DMS53 treated with DMSO at 0.1 percent for 48 hours (cell line): ENCODE data around the gene CGB2.

Experiments
- DNase-seq: peaks from one replicate; lab custom pipeline; 2025; ENCODE audit not compliant: unreplicated experiment; lab: John Stamatoyannopoulos, UW

The CGB2 gene

DNA sequence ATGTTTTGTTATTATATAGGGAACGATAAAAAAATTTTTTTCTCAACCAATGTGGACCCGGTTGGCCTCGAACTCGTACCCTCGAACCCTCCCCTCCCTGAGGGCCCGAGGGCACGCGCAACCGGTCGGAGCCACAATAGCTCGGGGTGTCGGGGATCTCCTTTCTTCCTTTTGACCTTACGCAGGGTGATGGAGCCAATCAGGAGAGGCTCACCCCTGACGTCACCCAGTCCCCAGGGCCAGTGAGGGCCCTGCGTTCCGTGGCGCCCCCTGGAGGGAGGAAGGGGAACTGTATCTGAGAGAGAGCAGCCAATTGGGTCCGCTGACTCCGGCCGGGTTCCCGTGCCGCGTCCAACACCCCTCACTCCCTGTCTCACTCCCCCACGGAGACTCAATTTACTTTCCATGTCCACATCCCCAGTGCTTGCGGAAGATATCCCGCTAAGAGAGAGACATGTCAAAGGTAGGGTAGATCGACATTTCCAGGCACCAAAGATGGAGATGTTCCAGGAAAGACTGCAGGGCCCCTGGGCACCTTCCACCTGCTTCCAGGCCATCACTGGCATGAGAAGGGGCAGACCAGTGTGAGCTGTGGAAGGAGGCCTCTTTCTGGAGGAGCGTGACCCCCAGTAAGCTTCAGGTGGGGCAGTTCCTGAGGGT lies at the start of gene CGB2:
Gene CGB2, plus strand, starts transcription at position 249 of the 660 bp plus-strand sequence. Its CDS starts 206 bp downstream, at position 455.
- peak; percentile 69 for DNase-seq

DNA sequence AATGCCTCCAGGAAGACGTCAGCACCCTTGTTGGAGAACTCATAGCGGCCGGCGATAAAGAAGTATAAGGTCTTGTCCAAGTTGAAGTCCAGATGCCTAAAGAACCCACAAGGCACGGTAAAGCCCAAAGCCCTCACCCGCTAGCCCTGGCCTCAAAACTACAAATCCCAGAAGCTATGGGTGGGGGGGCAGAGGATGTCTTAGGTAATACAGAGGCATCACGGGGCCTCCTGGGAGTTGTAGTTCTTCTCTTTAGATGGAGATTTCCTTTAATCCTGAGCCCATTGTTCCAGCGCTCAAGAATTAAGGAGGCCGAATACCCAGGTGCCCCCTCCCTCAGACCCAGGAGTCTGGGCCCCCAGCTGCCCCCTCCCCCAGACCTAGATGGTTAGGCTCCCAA lies 49.4 kb upstream of the CGB2 start:
- no peak for DNase-seq

DNA sequence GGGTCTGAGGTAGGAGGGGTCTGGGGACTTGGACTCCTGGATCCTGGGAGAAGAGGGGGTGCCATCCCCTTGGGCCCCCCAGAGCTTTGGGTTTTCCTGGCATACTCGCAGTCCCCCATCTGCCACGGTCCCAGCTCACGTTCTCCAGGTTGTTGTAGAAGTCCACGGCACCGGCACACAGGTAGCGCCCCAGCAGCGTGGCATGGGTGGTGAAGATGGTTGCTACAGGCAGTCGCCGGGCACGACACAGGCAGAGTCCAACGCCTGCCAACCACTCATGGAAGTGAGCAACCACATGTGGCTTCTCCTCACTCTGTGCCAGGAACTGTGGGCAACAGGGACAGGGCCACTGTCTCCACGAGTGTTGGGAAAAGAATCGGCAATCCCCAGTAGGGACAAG lies 46.0 kb upstream of the CGB2 start:
- DNase-seq: no peak

DNA sequence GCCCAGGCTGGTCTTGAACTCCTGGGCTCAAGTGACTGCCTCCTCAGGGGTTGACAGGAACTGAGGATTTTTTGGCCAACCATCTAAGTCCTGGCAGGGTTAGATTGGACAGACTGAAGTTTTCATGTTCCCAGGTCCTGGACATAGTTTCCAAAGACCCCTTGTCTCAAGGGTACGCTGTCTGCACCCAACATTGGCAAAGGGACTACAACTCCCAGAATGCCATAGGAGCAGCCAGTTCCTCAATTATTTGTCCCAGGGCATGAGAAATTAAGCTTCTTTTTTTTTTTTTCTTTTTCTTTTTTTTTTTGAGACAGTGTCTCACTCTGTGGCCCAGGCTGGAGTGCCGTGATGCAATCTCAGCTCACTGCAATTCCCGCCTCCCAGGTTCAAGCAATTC lies 45.5 kb upstream of the CGB2 start:
- no peak for DNase-seq

DNA sequence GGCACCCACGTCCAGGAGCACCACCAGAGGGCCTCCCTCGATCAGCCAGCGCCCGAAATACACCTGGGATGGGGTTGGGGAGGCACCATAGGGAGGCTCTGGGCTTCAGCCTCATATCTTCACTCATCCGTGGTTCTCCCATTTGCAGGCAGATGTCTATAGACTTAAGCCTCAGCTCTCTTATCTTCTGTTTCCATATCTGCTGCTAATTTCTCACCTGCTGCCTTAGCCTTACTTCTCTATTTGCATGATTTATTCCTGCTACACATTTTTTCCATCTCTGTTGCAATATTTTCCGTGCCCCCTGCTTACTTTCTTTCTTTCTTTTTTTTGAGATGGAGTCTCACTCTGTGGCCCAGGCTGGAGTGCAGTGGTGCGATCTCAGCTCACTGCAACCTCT lies 44.4 kb upstream of the CGB2 start:
- no peak for DNase-seq

DNA sequence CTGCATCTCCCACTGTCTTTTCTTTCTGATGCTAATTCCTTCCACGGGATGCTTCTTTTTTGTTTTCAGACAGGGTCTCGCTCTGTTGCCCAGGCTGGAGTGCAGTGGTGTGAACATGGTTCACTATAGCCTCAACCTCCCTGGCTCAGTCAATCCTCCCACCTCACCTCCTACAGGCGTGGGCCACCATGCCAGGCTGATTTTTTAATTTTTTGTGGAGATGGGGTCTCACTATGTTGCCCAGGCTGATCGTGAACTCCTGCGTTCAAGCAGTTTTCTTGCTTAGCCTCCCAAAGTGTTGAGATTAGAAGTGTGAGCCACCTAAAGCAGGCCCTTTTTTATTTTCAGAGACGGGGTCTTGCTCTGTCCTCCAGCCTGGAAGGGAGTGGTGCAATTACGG lies 43.4 kb upstream of the CGB2 start:
- no peak for DNase-seq

DNA sequence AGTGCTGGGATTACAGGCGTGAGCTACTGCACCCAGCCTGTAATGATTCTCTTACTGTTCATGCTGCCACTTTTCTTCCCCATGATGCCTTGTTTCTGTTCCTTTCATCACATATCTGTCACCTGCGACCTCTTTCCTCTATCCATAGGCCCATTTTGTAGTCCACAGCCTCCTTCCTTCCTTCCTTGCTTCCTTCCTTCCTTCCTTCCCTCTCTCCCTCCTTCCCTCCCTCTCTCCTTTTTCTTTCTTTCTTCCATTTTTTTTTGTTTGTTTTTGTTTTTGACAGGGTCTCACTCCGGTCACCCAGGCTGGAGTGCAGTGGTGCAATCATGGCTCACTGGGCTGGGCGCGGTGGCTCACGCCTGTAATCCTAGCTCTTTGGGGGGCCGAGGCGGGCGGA lies 42.8 kb upstream of the CGB2 start:
- DNase-seq: no peak

DNA sequence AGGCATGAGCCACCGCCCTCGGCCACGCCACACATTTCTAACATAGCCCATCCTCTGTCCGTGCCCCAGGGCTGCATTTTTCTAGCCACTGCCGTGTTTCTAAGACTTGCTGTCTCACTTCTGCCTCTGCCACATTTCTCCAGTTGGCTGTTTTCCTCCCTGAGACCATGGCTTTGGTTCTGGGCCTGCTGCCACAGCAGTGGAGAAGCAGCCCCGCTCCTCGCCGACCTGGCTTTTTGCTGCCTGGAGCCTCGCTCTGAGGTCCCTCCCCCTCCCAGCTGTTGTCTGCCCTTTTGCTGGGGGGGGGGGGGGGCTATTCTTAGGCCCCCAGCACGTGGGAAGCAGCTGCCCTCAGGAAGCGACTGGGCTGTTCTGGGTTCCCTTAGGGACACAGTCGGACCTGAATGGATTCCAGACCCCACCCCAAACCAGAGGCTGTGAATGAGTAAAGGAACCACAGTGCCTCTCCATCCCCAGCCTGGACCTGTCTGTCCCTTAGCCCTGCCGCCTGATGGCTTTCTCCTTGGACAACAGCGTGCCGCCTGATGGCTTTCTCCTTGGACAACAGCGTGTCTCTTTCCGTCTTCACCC lies 41.9 kb upstream of the CGB2 start:
- no peak for DNase-seq

DNA sequence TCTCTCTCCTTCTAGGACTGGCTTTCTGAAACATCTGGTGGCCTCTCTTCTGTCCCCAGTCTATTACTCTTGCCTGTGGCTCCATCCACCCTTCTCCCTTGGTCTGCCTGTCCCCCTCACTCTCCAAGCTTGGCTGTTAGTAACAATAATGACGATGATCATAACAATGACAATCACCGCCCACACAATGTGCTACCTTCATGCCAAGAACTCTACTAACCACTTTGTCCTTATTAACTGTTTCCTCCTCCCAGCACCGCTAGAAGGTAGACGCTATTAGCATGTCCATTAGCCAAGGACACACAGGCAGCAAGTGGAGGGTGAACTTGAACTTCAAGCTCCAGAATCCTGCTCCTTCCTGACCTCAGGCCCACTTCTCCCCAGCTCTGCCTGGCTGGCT lies 41.3 kb upstream of the CGB2 start:
- DNase-seq: no peak

DNA sequence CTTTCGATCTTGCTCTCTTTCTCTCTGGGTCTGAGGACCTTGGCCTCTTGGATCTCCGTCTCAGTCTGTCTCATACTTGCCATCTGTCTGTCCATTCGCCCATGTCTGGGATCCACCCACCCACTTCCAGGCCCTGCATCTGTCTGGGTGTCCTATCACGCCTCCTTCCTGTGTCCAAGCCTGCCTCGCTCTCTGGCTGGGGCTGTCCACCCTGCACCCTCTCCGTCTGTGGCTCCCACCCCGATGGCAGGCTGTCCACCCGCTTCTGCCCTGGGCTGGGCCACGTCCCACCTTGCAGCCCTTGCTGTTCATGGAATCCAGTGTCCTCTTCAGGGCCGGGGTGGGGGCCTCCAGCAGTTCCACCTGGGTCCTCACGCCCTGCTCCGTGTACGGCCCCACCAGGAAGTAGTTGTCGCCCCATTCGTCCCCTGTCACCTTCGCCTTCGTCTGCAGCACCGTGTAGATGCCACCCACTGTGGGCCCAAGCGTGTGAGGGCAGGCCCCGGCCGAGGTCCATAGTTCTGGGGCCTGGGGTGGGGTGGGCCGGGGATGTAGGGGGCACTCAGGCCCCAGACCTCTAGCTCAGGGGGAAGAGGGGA lies 40.6 kb upstream of the CGB2 start:
- DNase-seq: no peak

DNA sequence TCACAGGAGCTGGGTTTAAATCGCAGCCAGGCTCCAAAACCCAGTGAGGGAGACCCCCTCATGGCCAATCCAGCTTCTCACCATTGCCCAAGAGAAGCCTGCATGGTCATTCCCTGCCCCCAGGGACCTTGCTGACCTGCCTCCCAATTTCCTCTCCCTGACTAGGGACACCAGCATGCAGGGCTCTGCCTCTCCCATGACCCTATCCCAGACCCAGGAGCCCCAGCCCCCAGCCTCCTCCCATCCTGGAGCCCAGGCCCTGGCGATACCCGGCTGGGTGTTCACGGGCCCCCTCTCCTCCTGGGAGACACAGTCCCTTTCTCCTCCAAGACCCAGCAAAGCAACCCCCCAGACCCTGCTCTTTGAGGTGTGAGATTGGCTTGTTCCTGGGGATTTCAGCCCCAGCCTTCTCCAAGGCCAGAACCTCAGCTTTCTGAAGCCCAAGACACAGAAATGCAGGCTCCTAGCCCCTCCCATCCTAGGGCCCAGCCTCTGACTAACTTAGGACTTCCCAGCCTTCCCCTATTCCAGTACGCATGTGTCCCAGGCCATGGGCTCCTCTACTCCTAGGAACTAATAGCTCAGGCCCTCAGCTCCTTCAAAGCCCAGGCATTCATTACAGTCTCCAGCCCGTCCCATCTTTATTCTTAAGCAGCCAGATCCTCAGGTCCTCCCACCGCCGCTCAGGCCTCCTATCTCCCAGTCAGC lies 39.7 kb upstream of the CGB2 start:
- no peak for DNase-seq

DNA sequence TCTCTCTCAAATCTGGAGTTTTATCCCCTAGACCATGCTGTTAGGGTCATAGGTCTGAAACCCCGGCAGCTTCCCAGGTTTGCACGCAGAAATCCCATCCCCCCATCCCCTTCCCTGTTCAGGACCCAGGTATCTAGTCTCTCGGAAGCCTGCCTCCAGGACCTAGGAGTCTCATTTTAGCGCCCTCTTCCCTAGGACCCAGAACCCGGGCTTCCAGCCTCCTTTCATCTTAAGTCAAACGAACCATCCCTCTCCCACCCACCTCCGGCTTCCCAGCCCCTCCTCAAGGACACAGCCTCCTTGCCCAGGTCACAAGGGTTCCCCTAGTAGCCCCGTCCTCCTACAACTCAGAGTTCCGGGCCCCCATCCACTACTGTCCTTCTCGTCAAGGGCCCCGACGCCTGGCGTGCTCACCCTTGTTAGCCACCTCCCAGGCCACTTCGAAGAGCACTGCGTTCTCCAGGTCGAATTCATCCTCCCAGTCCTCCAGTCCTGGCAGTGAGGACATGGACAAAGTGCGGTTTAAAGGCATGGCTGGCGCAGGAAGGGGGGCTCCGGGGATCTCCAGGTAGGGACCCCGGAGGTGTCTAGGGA lies 39.0 kb upstream of the CGB2 start:
- DNase-seq: no peak

DNA sequence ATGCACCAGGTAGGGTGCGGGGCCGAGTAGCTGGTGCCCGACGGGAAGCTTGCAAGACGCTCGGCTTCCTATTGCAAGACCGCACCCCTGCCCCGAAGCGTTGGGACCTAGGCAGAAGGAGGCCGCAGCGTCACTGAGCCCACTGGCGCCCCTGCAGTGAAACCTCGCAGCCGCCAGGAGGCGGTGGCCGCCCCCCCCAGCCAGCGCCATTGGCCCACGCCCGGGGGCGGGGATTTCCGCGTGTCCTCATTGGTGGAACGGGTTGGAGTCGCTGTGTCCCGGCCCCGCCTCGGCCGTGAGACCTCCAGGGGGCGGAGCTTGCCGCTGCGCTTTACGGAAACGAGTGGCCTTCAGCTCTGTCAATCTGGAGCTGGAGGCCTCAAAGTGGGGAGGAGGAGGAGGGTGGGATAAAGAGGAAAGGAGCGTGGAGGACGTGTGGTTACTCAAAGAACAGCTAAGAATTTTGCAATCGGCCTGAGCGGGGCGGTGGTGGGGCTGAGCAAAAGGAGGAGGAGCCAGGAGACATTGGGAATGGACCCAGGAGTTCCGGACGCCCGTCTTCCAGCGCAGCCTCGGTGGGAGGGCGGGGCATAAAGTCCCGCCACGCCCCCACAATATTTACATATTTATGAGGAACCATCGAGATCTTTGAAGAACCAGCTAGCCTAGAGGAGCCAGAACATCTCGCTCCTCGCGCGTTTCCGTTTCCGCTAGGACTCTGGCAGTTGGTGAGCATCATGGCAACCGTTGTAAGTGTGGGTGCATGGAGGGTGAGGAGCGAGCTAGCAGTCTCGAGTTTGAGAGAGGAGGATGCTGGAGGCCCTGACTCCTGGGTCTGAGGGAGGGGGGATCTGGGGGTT lies 38.3 kb upstream of the CGB2 start, which contains the start of the genes GYS1 and RUVBL2:
Gene GYS1, minus strand, starts transcription at position 135 of the 860 bp plus-strand sequence. CDS start 197 bp downstream, outside the sequence.
Gene RUVBL2, plus strand, starts transcription at position 713 of the 860 bp plus-strand sequence. Its CDS starts 25 bp downstream, at position 738.
- DNase-seq: peak; percentile 96

DNA sequence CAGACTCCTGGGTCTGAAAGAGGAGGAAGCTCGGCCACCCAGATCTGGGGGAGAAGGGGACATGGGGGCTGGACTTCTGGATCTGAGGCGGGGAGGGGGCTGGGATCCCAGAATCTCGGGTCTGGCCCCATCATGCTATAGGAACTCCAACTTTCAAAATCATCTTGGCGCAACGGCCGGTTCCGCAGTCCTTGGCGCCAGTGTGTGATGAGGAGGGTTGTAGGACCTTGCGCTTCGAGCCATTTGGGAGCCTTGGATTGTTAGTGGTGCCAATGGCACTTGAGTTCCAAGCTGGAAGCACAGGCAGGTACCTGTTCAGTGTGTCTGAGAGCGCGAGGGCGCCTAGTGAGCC lies 37.7 kb upstream of the CGB2 start:
- no peak for DNase-seq

DNA sequence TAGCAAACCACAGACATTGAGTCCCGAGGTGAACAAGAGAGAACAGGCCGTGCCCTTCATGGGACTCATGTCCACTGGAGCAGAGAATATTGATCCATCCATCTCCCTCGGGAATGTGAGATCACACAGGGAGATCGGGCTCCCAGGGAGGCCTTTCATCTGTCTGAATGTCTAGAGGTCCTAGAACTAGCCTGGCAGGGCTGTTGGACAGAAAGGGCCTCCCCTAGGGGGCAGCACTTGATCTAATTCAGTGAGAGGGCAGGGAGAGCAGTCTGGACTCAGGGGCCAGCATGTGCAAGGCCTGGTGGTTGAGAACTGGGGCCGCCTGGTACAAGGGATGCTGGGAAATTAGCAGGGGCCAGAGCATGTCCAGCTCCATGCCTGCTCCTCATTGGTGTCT lies 33.7 kb upstream of the CGB2 start:
- no peak for DNase-seq

DNA sequence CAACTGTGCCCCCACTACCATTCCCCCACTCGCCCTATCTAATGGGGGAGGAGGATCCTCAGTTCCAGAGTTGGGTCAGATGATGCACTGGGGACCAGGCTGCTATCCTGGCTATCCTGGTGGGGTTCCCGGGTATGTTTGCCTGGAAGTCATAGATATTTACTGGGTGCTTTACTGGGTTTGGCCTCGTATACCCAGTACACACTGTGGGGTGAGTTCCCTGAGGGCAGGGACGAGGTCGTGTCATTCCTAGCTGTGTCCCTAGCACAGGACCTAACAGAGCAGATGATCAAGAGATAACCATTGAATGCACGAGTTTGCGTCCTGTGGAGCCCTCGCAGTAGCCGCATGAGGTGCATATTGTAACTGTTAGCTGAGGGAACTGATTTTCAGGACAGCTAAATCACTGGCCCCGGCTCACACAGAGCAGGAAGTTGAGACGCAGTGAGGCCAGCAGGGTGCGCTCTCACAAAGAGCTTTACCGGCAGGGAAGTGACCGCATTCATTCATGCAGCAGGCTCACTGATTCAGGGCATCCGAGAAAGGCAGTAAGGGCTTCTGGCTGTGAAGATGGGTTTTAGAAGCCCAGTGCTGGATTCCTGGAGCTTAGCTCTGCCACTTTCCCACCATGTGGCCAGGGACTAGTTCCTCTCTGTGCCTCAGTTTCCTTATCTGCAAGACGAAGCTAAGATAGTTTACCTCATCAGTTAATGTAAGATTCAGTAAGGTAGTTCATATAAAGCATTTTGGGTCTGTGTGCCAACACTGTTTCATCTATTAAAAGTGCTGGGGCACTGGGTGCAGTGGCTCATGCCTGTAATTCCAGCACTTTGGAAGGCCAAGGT lies 32.0 kb upstream of the CGB2 start:
- DNase-seq: no peak

DNA sequence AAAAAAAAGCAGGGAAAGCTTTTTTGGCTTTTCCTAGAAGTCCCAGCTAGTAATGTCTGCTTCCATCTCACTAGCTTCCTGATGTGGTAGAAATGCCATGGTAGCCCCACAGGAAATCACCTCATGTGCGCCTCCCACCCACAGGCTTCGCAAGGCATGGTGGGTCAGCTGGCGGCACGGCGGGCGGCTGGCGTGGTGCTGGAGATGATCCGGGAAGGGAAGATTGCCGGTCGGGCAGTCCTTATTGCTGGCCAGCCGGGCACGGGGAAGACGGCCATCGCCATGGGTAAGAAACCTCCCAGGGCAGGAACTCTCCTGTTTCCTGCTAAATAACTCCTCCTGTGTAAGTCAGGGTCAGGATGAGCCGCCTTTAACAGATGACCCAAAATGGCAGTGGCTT lies 27.6 kb upstream of the CGB2 start:
- no peak for DNase-seq

DNA sequence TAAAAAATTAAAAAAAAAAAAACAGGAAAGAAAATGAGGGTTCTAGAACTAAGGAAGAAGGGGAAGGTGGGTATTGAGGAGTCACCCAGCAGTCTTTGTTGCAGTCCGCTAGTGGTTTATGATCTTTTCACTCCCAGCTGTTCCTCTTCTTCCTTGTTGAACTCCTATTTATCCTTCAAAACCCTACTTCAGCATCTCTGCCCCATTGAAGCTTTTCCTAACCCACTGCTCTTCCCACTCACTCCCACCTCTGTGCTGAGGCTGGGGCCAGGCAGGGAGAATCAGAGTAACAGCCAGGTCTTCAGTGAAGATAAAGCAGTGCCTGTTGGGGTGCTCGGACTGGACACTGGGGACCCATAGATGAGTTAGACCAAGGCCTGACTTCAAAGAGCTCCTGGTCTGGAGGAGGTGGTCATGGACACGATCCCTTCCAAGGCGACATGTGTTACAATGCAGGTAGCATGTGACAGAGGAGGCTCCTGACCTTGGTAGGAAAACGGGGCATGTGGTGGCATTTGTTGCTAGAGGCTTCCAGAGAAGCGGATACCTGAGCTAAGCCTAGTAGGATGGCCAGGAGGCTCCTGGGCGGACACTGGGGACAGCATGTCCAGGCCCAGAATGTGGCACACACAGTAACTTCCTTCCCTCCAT lies 26.6 kb upstream of the CGB2 start:
- no peak for DNase-seq

DNA sequence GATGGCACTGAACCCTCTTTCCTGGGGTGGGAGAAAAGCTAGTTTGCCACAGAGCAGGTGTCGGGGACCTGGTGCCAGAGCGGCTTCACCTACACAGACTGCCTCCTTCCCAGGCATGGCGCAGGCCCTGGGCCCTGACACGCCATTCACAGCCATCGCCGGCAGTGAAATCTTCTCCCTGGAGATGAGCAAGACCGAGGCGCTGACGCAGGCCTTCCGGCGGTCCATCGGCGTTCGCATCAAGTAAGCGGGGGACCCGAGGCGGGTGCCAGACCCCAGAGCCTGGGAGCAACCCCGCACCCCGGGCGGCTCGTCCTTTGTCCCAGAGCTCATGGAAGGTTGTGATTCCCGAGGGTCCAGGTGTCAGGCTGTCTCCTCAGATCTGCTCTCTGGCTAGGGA lies 24.8 kb upstream of the CGB2 start:
- DNase-seq: no peak
